BLaER1 treated with 17β-estradiol and CSF1 and Interleukin-3, amounts not matched to agents 10 nM and 100 nM (cell line): ENCODE data around the gene TNFSF11.

Source experiments
- H3K27ac ChIP-seq, 11 experiments: shearing (Covaris generic); formaldehyde crosslinking; 2 replicates each; pipeline ENCODE4 v1.8.1; 2022
- H3K27me3 ChIP-seq, 11 experiments: shearing (Covaris generic); formaldehyde crosslinking; 2 replicates each; pipeline ENCODE4 v1.8.1; 2022
- H3K36me3 ChIP-seq, 11 experiments: shearing (Covaris generic); formaldehyde crosslinking; 2 replicates each; pipeline ENCODE4 v1.8.1; 2022
- H3K4me1 ChIP-seq, 10 experiments: shearing (Covaris generic); formaldehyde crosslinking; 2 replicates each; pipeline ENCODE4 v1.8.1; 2022
- H3K4me2 ChIP-seq, 11 experiments: shearing (Covaris generic); formaldehyde crosslinking; 2 replicates each; pipeline ENCODE4 v1.8.1; 2022
- H3K4me3 ChIP-seq, 10 experiments: shearing (Covaris generic); formaldehyde crosslinking; 2 replicates each; pipeline ENCODE4 v1.8.1; 2022
- H3K9ac ChIP-seq, 11 experiments: shearing (Covaris generic); formaldehyde crosslinking; 2 replicates each; pipeline ENCODE4 v1.8.1; 2022
- H3K9me3 ChIP-seq, 11 experiments: shearing (Covaris generic); formaldehyde crosslinking; replicated peaks in 1 of 11; 2 replicates each; pipeline ENCODE4 v1.8.1; 2022
- H4K20me1 ChIP-seq, 11 experiments: shearing (Covaris generic); formaldehyde crosslinking; 2 replicates each; pipeline ENCODE4 v1.8.1; 2022
- Cebpa-rat ChIP-seq, 11 experiments: shearing (Covaris generic); IDR thresholded peaks; 2 replicates each; pipeline ENCODE4 v1.8.1; 2022

TNFSF11 gene

DNA sequence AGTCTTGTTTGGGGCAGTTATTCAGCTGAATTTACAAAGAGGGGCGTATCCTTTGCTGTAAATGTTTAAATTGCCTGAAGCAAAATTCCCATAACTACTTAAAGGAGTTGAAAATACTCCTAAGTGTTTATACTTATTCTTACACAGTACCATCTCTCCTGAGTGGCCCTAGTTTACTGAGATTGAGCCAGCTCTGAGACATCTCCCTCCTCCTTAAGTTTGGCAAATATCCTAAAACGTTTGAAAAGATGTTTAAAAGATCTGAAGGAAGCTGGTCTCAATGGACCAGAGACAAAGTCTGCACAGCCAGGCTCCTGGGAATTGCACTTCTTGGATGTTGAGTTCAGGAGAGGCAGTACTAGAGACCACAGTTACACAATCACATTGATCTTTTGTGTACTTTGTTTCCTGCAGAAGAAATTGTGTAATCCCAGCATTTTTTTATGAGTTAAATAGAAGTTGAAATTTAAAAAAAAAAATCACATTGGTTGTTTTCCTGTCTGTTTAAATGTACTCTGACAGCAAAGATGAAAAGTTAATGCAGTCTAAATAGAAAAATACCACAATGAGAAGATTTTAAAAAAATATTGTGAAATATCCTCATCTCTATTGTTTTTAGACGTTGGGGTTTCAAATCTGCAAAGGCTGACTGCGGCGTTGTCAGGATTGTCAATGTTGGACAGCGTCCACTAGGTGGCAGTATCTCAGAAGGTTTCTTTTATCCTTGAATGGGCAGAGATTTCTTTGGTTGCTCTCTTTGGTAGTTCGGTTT, 20.7 kb downstream of the TNFSF11 start:
- H3K27ac ChIP-seq = peak overlapping the region in 9 of 11 experiments; percentile 1 to 54 (median 21); a peak in 10 of 22 replicates
- H3K4me3 ChIP-seq = no peak overlapping the region
- H3K27me3 ChIP-seq = no peaks in the 10 kb centered on the region
- H3K4me1 ChIP-seq = peaks cover 0 to 19% (median 12%) of the 10 kb centered on the region in 10 experiments; a peak in 16 of 20 replicates
- H3K9ac ChIP-seq = peak overlapping the region in 3 of 11 experiments; percentile 10 to 43 (median 16); a peak in 5 of 22 replicates
- H4K20me1 ChIP-seq = no peaks in the 10 kb centered on the region
- no peaks in the 10 kb centered on the region for H3K36me3 ChIP-seq
- H3K9me3 ChIP-seq = no peaks in the 10 kb centered on the region
- H3K4me2 ChIP-seq = peak overlapping the region in 10 of 11 experiments; percentile 4 to 55 (median 40); a peak in 18 of 22 replicates
- peak in 5 of 11 experiments; percentile 34 to 66 (median 50); a peak in 7 of 22 replicates for TF ChIP-seq Cebpa-rat (IDR thresholded peaks at IDR 0.05)

DNA sequence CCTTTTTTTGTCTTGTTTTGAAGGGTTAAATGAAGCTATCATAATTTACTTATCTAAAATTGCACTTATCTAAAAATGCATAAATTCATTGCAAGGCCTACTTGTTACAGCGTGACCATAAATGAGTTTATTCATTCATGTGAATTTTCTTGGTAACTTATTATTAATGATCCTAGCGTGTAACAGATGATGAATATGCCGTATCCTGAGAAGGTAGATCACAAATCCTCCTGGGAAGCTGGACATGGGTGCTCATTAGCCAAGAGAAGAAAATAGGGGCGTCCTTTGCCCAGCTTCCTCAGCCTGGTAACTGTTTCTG, 21.3 kb downstream of the TNFSF11 start:
- H3K27ac ChIP-seq = peak overlapping the region in 4 of 11 experiments; percentile 18 to 41 (median 24); a peak in 5 of 22 replicates

GRCh38 chr13:42597505-42597904, 23.6 kb downstream of the TNFSF11 start:
- TF ChIP-seq Cebpa-rat (IDR thresholded peaks at IDR 0.05) = no peak
- Histone ChIP-seq H3K27me3 (no peaks in the 10 kb centered on the region), H3K36me3 (no peaks in the 10 kb centered on the region), H3K4me1 (peaks cover 0 to 24% (median 15%) of the 10 kb centered on the region in 10 experiments; a peak in 17 of 20 replicates), H3K4me2 (no peak overlapping the region), H3K27ac (no peak overlapping the region), H3K9me3 (no peaks in the 10 kb centered on the region), H4K20me1 (no peaks in the 10 kb centered on the region), H3K9ac (no peak overlapping the region), H3K4me3 (no peak overlapping the region)

More for the DNA sequence above, 21.3 kb downstream of the TNFSF11 start:
- peak overlapping the region in 1 of 11 experiments; percentile 49; a peak in 1 of 22 replicates for H3K4me2 ChIP-seq
- H3K4me3 ChIP-seq = no peak overlapping the region
- no peaks in the 10 kb centered on the region for H3K27me3 ChIP-seq
- H3K9ac ChIP-seq = no peak overlapping the region
- TF ChIP-seq Cebpa-rat (IDR thresholded peaks at IDR 0.05) = no peak; a peak in 1 of 22 replicates
- no peaks in the 10 kb centered on the region for H4K20me1 ChIP-seq
- H3K9me3 ChIP-seq = no peaks in the 10 kb centered on the region
- H3K36me3 ChIP-seq = no peaks in the 10 kb centered on the region
- H3K4me1 ChIP-seq = peaks cover 0 to 19% (median 12%) of the 10 kb centered on the region in 10 experiments; a peak in 16 of 20 replicates

- Histone ChIP-seq H3K36me3 (no peaks in the 10 kb centered on the region), H3K27me3 (no peaks in the 10 kb centered on the region), H3K9me3 (no peaks in the 10 kb centered on the region), H3K4me2 (peak overlapping the region in 2 of 11 experiments; percentile 4 to 25; a peak in 2 of 22 replicates), H4K20me1 (no peaks in the 10 kb centered on the region), H3K4me1 (peaks cover 0 to 13% (median 0%) of the 10 kb centered on the region in 10 experiments; a peak in 5 of 20 replicates), H3K27ac (no peak overlapping the region), H3K4me3 (no peak overlapping the region), H3K9ac (no peak overlapping the region)
- TF ChIP-seq Cebpa-rat (IDR thresholded peaks at IDR 0.05) = no peak
Measured at GRCh38 chr13:42600943-42601342, 27.0 kb downstream of the TNFSF11 start.

GRCh38 chr13:42602906-42603305, 29.0 kb downstream of the TNFSF11 start:
- no peak for TF ChIP-seq Cebpa-rat (IDR thresholded peaks at IDR 0.05)
- peaks cover 0 to 13% (median 0%) of the 10 kb centered on the region in 10 experiments; a peak in 5 of 20 replicates for H3K4me1 ChIP-seq
- H3K4me2 ChIP-seq = peak overlapping the region in 2 of 11 experiments; percentile 17 to 19; a peak in 4 of 22 replicates
- no peaks in the 10 kb centered on the region for H4K20me1 ChIP-seq
- H3K4me3 ChIP-seq = no peak overlapping the region
- H3K36me3 ChIP-seq = no peaks in the 10 kb centered on the region
- no peak overlapping the region for H3K9ac ChIP-seq
- no peaks in the 10 kb centered on the region for H3K27me3 ChIP-seq
- H3K9me3 ChIP-seq = no peaks in the 10 kb centered on the region
- H3K27ac ChIP-seq = no peak overlapping the region

GRCh38 chr13:42603571-42603970, 29.6 kb downstream of the TNFSF11 start:
- Histone ChIP-seq H3K4me1 (peaks cover 0 to 13% (median 0%) of the 10 kb centered on the region in 10 experiments; a peak in 5 of 20 replicates), H3K9me3 (no peaks in the 10 kb centered on the region), H3K9ac (no peak overlapping the region), H4K20me1 (no peaks in the 10 kb centered on the region), H3K4me2 (peak overlapping the region in 2 of 11 experiments; percentile 17 to 19; a peak in 3 of 22 replicates), H3K36me3 (no peaks in the 10 kb centered on the region), H3K4me3 (no peak overlapping the region), H3K27me3 (no peaks in the 10 kb centered on the region), H3K27ac (no peak overlapping the region)
- TF ChIP-seq Cebpa-rat (IDR thresholded peaks at IDR 0.05) = no peak

GRCh38 chr13:42607546-42607945, 33.6 kb downstream of the TNFSF11 start:
- Histone ChIP-seq H4K20me1 (no peaks in the 10 kb centered on the region), H3K36me3 (no peaks in the 10 kb centered on the region), H3K9ac (no peak overlapping the region), H3K27me3 (no peaks in the 10 kb centered on the region), H3K4me2 (no peak overlapping the region), H3K9me3 (no peaks in the 10 kb centered on the region), H3K4me3 (no peak overlapping the region), H3K4me1 (peaks cover 0 to 14% (median 0%) of the 10 kb centered on the region in 10 experiments; a peak in 5 of 20 replicates), H3K27ac (no peak overlapping the region)
- no peak for TF ChIP-seq Cebpa-rat (IDR thresholded peaks at IDR 0.05)

DNA sequence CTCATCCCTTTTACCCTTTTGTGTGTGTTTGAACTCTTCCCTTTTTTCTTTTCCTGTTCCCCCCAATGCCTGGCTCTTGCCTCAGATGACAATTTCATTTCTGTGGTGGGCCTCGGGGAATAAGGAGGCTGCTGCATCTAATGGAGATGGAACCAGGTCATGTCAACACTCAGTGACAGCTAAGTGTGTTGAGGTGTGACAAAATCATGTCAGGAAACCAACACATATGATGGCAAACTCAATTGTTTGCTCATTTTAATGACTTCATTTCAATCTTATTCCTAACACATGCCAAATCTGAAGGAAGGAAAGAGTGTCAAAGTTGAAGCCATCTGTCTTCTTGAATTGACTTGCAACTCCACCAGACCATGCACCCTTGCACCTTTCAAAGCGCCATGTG, 36.7 kb downstream of the TNFSF11 start:
- Histone ChIP-seq H3K9me3 (no peaks in the 10 kb centered on the region), H3K27ac (no peak overlapping the region)
- no peak for TF ChIP-seq Cebpa-rat (IDR thresholded peaks at IDR 0.05)

DNA sequence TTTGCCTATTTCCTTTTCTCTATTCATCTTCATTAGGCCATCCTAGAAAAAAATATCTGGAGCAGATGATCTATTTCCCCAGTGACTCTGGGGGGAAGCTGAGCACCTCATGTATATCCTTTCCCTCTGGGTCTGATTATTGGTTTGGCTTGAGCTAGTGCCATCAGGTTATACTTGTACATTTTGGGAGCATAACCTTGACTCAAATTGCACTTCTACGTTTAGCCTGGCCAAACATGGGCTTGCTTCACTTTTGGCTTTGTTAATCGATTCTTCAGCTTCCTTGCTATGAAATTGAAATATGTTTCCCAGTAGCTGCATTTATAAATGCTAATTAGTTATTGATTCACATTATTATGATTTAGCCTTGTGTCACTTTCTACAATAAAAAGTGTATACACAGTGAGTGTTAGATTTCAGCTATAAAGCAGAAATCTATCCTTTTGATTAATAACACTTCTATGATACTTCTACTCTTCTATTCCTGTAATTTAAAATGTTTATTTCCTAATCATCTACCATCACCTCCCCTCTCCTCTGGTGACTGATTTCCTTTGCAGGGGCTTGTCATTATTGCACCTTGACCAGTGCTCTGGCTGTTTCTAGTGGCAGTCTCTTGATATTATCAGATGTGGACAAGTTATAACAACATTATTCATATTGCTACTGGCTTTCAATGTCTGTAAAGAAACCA, 37.3 kb downstream of the TNFSF11 start:
- no peak overlapping the region for H3K4me2 ChIP-seq
- H3K4me1 ChIP-seq = peaks cover 0 to 4% (median 0%) of the 10 kb centered on the region in 10 experiments; a peak in 2 of 20 replicates
- no peaks in the 10 kb centered on the region for H4K20me1 ChIP-seq
- H3K36me3 ChIP-seq = no peaks in the 10 kb centered on the region
- TF ChIP-seq Cebpa-rat (IDR thresholded peaks at IDR 0.05) = no peak
- H3K27ac ChIP-seq = no peak overlapping the region
- no peaks in the 10 kb centered on the region for H3K9me3 ChIP-seq
- no peak overlapping the region for H3K4me3 ChIP-seq
- no peaks in the 10 kb centered on the region for H3K27me3 ChIP-seq
- H3K9ac ChIP-seq = no peak overlapping the region

More for the DNA sequence above, 36.7 kb downstream of the TNFSF11 start:
- no peaks in the 10 kb centered on the region for H4K20me1 ChIP-seq
- no peaks in the 10 kb centered on the region for H3K36me3 ChIP-seq
- H3K4me3 ChIP-seq = no peak overlapping the region
- H3K4me2 ChIP-seq = peak overlapping the region in 1 of 11 experiments; percentile 34; a peak in 1 of 22 replicates
- no peaks in the 10 kb centered on the region for H3K27me3 ChIP-seq
- H3K4me1 ChIP-seq = peaks cover 0 to 4% (median 0%) of the 10 kb centered on the region in 10 experiments; a peak in 2 of 20 replicates
- no peak overlapping the region for H3K9ac ChIP-seq
